Stimulated activated memory B cell treated with anti-CD40 and anti-IgM and Interleukin-4, amounts not matched to agents 10 μg/mL and 1 μg/mL and 100 μg/mL, for 72 hours (primary cell): ENCODE results near the gene FOXJ1.

Source experiments
- ATAC-seq: fragments of 150-1000 bp; cut with Tn5 transposase; 2 replicates; pipeline ENCODE4 v1.10.0; 2021
- H3K27ac Mint-ChIP-seq: one replicate; pipeline ENCODE4 v1.8.0; 2022; ENCODE audit warnings: mild to moderate bottlenecking, mixed read lengths
- H3K27me3 Mint-ChIP-seq: one replicate; pipeline ENCODE4 v1.8.0; 2022; ENCODE audit warnings: mixed read lengths
- H3K36me3 Mint-ChIP-seq: one replicate; pipeline ENCODE4 v1.8.0; 2022; ENCODE audit warnings: mixed read lengths
- H3K4me1 Mint-ChIP-seq: one replicate; pipeline ENCODE4 v1.8.0; 2022; ENCODE audit warnings: mixed read lengths
- H3K4me3 Mint-ChIP-seq: one replicate; pipeline ENCODE4 v1.8.0; 2022; ENCODE audit warnings: mild to moderate bottlenecking, moderate library complexity, mixed read lengths
- H3K9me3 Mint-ChIP-seq: one replicate; pipeline ENCODE4 v1.8.0; 2022; ENCODE audit warnings: mixed read lengths

The FOXJ1 gene

DNA sequence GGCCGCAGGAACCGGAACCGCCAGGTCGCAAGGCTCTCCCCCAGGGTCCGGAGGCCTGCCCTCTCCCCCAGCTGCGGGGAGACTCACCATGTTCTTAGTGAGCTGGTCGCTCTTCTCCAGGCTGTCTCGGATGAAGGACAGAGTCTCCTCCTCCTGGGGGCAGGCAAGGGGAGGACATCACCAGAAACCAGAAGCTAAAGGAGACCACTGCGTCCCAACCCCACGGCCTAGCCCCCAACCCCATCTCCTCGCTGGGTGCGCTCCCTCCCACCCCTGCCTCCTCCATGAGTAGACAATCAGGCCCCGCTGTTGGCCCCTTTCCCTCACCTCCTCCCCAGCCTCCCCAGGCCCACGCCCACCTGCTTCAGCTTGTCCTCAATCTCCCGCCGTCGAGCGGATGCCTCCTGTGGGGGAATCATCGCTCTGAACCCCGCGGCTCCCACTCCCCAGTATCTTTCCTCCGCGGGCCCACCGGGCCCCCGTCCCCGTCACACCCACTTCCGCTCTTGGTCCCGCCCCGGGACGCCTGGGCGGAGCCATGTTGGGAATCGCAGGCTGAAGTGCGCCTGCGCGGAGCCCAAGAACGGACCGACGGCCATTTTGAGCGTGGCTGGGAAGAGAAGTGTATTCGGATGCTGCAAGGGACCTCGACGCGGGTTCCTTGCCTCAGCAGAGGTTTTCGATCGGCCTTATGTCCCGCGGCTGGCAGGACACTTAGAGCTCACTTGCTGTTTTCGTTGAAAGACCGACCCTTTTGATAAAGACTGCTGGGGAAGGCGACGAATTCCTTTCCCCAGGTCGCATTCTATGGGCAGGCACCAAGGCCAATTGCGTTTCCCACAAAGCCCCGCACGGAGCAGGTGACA, 37.5 kb downstream of the FOXJ1 start, which contains the start of gene EXOC7:
EXOC7 (minus strand) TSS at position 514 of the 866 bp plus-strand sequence; CDS start at position 419, 95 bp downstream.
- peaks cover 25% of the 10 kb centered on the region for H3K36me3 Mint-ChIP-seq
- ATAC-seq, result peak; percentile 96
- H3K4me3 Mint-ChIP-seq, result peak within 1 kb of the TSS; percentile 91
- peaks cover 20% of the 10 kb centered on the region for H3K4me1 Mint-ChIP-seq
- H3K9me3 Mint-ChIP-seq, result no peaks in the 10 kb centered on the region
- H3K27ac Mint-ChIP-seq, result peak within 1 kb of the TSS; percentile 91
- H3K27me3 Mint-ChIP-seq, result no peaks in the 10 kb centered on the region

DNA sequence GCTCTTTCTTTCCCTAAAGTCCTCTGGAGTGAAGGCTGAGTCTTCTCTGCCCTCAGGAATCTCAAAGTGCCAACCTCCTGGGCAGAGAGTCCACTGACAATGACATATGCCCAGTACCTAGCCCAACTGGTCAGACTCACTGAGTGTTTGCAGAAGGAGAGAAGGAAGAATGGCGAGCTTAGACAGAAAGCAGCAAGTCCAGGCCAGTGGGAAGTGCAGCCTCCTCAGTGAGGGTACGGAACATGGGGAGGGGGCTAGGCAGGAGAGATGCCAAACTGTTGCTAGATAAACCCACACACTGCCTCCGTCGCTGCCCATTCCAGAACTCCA, 38.1 kb downstream of the FOXJ1 start:
- peak overlapping the region; percentile 91 for H3K27ac Mint-ChIP-seq
- no peak for ATAC-seq

DNA sequence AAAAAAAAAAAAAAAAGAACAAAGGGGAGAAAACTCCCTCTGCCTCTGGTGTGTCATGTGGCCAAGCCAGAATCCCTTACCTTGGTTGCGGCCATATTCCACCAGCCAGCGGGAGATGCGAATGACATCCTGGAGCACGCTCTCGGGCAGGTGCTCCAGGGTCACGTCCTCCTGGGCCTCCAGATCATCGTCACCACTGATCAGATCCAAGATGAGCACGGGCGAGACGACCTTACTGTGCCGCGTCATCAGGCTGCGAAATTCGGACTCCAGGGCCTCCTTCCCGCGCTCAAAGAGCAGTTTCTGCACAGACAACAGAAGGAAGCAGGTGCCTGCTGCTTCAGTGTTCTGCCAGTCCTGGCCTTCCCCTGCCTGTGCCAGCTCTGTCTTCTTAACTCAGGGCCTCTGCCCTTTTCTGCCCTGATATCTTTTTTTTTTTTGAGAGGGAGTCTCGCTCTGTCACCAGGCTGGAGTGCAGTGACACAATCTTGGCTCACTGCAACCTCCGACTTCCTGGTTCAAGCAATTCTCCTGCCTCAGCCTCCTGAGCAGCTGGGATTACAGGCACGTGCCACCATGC, 43.2 kb downstream of the FOXJ1 start:
- Mint-ChIP-seq H3K27ac (no peak overlapping the region), H3K36me3 (peaks cover 60% of the 10 kb centered on the region), H3K4me3 (no peak overlapping the region), H3K27me3 (no peaks in the 10 kb centered on the region), H3K4me1 (peaks cover 22% of the 10 kb centered on the region), H3K9me3 (no peaks in the 10 kb centered on the region)
- no peak for ATAC-seq

More for the DNA sequence above, 38.1 kb downstream of the FOXJ1 start:
- Mint-ChIP-seq H3K9me3 (no peaks in the 10 kb centered on the region), H3K36me3 (peaks cover 27% of the 10 kb centered on the region), H3K4me3 (peak overlapping the region; percentile 91), H3K4me1 (peaks cover 20% of the 10 kb centered on the region), H3K27me3 (no peaks in the 10 kb centered on the region)

DNA sequence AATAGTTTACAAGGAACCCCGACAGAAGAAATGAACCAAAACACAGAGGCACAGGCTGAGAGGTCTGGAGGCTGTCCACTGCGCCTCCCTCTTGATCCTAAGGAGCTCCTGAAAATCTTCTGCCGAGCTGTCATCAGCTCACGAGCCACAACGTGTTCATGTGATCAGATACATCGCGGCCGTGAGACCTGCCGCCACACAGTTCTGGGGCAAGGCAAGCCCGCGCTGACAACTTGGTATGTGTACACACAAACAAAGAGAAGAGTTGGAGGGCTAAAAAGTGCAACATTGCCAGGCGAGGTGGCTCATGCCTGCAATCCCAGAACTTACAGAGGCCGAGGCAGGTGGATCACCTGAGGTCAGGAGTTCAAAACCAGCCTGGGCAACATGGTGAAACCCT, 45.1 kb downstream of the FOXJ1 start:
- no peak for ATAC-seq

DNA sequence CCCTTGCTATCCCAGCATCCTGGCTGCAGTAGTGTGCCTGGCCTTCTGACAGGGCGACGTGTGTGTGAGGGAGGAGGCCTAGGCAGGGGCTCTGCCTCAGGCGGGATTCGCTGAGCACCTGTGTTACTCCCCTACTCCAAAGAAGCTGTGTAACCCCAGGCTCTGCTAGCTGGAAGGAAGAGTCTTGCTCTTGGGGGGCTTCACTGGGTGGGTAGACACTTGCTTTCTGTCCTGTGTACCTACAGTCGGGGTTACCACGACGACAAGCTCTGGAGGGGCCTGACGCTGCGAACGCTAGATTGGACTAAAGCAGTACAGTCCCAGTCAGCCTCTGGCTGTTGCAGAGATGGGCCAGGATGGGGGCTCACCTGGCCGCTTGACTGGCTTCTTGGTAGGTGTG, 47.0 kb downstream of the FOXJ1 start:
- no peaks in the 10 kb centered on the region for H3K9me3 Mint-ChIP-seq
- H3K4me1 Mint-ChIP-seq, result peaks cover 4% of the 10 kb centered on the region
- no peaks in the 10 kb centered on the region for H3K27me3 Mint-ChIP-seq
- H3K36me3 Mint-ChIP-seq, result peaks cover 68% of the 10 kb centered on the region
- no peak overlapping the region for H3K4me3 Mint-ChIP-seq
- no peak overlapping the region for H3K27ac Mint-ChIP-seq
- no peak for ATAC-seq

More for the DNA sequence above, 45.1 kb downstream of the FOXJ1 start:
- peaks cover 11% of the 10 kb centered on the region for H3K4me1 Mint-ChIP-seq
- no peak overlapping the region for H3K27ac Mint-ChIP-seq
- no peaks in the 10 kb centered on the region for H3K27me3 Mint-ChIP-seq
- H3K4me3 Mint-ChIP-seq, result no peak overlapping the region
- H3K9me3 Mint-ChIP-seq, result no peaks in the 10 kb centered on the region
- peaks cover 67% of the 10 kb centered on the region for H3K36me3 Mint-ChIP-seq

GRCh38 chr17:76092526-76093413, 48.3 kb downstream of the FOXJ1 start:
- peaks cover 72% of the 10 kb centered on the region for H3K36me3 Mint-ChIP-seq

DNA sequence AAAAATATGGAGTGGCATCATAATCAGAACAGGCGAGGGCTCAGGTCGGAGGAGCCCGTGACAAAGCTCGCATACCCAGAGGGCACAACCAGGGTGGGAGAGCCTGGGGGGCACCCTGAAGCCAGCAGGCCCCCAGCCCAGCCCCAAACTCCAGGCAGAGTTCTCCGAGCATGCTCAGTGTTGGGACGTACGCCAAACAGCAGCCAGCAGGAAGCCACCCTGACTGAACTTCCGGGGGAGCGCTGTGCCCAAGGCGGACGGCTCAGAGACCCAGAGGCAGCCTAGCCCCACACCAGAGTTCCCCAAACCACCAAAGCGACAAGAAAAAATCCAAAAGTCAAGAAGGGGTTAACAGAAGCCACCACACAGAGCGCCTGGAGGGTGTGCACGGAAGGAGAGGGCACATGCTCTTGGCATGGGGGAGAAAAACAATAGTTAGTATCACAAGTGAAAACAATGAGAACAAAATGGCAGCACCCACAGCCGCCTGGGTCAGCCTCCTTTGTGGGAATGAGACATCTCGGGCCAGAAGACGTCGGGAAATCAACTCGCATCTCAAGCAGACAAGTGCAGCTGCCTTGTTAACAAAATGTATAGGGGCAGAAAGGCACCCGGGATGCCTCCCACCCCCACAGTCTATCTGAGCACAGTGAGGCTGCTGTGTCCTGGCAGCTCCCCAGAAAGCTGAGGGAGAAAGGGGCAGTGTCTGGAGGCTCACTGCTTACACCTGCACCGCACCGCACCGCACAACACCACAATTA, 49.3 kb downstream of the FOXJ1 start:
- H3K27me3 Mint-ChIP-seq, result no peaks in the 10 kb centered on the region
- H3K36me3 Mint-ChIP-seq, result peaks cover 71% of the 10 kb centered on the region
- H3K9me3 Mint-ChIP-seq, result no peaks in the 10 kb centered on the region
- ATAC-seq, result no peak
- no peak overlapping the region for H3K4me3 Mint-ChIP-seq
- no peak overlapping the region for H3K27ac Mint-ChIP-seq
- peaks cover 4% of the 10 kb centered on the region for H3K4me1 Mint-ChIP-seq

More at GRCh38 chr17:76092526-76093413, 48.3 kb downstream of the FOXJ1 start:
- no peak for ATAC-seq
- no peak overlapping the region for H3K4me3 Mint-ChIP-seq
- H3K27ac Mint-ChIP-seq, result no peak overlapping the region
- H3K9me3 Mint-ChIP-seq, result no peaks in the 10 kb centered on the region
- H3K4me1 Mint-ChIP-seq, result peaks cover 4% of the 10 kb centered on the region
- no peaks in the 10 kb centered on the region for H3K27me3 Mint-ChIP-seq

DNA sequence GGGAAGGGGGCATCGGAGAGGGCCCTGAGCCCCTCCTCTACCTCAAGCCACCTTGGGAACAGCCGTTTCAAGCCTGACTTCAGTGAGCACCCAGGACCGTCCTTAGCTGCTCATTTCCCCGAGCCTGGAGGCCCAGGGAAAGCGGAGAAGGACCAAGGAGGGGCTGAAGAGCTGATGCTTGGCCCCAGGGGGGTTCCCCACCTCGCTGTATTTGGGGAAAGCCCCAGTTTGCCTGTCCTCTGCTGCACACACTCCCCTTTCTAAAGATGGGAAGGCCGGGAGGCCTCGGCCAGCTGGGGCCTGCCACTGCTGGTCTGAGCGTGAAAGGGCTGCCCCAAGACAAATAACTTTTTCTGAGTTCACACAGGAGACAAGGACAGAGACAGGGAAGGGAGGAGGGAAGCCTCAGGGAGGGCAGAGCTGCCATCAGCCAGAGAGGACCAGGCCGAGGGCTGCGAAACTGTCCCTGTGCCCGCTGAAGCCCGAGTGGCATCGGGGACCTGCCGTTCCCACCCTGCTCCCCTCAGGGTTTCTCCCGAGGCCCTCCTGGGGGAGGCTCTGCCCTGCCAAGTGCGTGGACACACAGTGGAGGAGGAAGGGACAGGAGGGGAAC, 50.4 kb downstream of the FOXJ1 start:
- Mint-ChIP-seq H3K36me3 (peaks cover 75% of the 10 kb centered on the region), H3K4me3 (no peak overlapping the region)

GRCh38 chr17:76089680-76090516, 51.1 kb downstream of the FOXJ1 start:
- H3K9me3 Mint-ChIP-seq, result no peaks in the 10 kb centered on the region
- no peaks in the 10 kb centered on the region for H3K27me3 Mint-ChIP-seq
- H3K36me3 Mint-ChIP-seq, result peaks cover 77% of the 10 kb centered on the region
- H3K4me3 Mint-ChIP-seq, result no peak overlapping the region
- no peak overlapping the region for H3K27ac Mint-ChIP-seq
- no peaks in the 10 kb centered on the region for H3K4me1 Mint-ChIP-seq
- ATAC-seq, result no peak

More for the DNA sequence above, 50.4 kb downstream of the FOXJ1 start:
- no peak for ATAC-seq
- Mint-ChIP-seq H3K4me1 (no peaks in the 10 kb centered on the region), H3K27ac (no peak overlapping the region), H3K27me3 (no peaks in the 10 kb centered on the region), H3K9me3 (no peaks in the 10 kb centered on the region)

- Mint-ChIP-seq H3K27me3 (no peaks in the 10 kb centered on the region), H3K4me1 (no peaks in the 10 kb centered on the region), H3K36me3 (peaks cover 77% of the 10 kb centered on the region), H3K4me3 (no peak overlapping the region), H3K9me3 (no peaks in the 10 kb centered on the region), H3K27ac (no peak overlapping the region)
- ATAC-seq, result no peak
Observed at GRCh38 chr17:76088868-76089576, 52.0 kb downstream of the FOXJ1 start.

- H3K4me1 Mint-ChIP-seq, result no peaks in the 10 kb centered on the region
- H3K36me3 Mint-ChIP-seq, result peaks cover 70% of the 10 kb centered on the region
- no peaks in the 10 kb centered on the region for H3K9me3 Mint-ChIP-seq
- no peak overlapping the region for H3K4me3 Mint-ChIP-seq
- H3K27ac Mint-ChIP-seq, result no peak overlapping the region
- H3K27me3 Mint-ChIP-seq, result no peaks in the 10 kb centered on the region
- no peak for ATAC-seq
Observed at GRCh38 chr17:76088041-76088867, 52.8 kb downstream of the FOXJ1 start.

DNA sequence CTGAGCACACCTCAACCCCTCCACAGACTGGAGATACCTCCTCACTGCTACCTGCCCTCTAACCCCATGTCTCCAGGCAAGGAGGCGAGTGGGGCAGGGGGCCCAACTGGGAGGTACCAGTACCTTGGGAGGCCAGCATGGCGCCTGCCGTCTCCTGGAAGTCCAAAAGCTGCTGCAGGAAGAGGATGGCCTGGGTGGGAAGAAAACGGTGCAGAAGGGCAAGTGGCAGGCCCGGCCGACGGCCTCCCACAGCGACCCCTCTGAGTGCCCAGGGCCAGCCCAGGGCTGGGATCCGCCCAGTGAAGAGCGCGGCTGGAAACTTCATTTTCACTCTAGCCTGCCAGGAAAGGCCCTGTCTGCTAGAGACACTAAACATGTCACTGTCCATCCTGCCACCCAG, 53.5 kb downstream of the FOXJ1 start:
- no peak overlapping the region for H3K4me3 Mint-ChIP-seq
- H3K4me1 Mint-ChIP-seq, result no peaks in the 10 kb centered on the region
- ATAC-seq, result no peak
- no peaks in the 10 kb centered on the region for H3K27me3 Mint-ChIP-seq
- no peaks in the 10 kb centered on the region for H3K9me3 Mint-ChIP-seq
- peaks cover 66% of the 10 kb centered on the region for H3K36me3 Mint-ChIP-seq
- no peak overlapping the region for H3K27ac Mint-ChIP-seq
